GM19455 (cell line): Measurements from ENCODE around the gene RUNX2.

Source experiments
- ATAC-seq: cut with Tn5 transposase; IDR thresholded peaks from one replicate; pipeline ENCODE4 v1.9.1; 2021; ENCODE audit not compliant: unreplicated experiment

The RUNX2 gene

DNA sequence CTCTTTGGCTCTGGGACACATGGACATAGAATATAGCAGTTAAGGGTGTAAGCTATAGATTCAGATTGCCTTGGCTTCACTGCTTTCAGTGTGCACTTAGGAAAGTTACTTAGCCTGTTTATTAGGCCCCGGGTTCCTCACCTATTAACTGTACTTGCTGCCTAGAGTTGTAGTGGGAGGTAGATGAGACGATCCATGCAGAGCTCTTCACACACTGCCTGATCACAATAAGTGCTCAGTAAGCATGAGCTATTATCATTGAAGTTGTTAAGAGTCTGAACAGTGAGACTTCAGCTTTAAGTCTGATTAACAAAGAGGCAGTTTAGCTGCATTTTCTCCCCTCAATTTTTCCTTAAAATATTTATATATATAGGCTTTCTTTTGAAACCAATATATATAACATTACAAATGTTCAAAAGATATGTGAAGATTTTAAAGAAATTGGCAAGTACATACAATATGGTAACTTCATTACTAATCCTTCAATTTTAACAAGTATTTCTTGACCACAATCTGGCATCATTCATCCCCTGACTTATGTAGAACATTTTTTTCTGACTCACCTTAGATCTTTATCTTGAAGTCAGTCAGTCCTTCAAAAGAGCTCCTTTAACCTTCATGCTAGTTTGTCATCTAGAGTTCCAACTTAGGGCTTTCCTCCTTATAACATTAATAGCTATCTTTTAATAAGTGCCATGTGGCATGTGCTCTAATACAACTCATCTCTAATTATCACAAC lies 70.1 kb downstream of the RUNX2 start:
- no peak for ATAC-seq

DNA sequence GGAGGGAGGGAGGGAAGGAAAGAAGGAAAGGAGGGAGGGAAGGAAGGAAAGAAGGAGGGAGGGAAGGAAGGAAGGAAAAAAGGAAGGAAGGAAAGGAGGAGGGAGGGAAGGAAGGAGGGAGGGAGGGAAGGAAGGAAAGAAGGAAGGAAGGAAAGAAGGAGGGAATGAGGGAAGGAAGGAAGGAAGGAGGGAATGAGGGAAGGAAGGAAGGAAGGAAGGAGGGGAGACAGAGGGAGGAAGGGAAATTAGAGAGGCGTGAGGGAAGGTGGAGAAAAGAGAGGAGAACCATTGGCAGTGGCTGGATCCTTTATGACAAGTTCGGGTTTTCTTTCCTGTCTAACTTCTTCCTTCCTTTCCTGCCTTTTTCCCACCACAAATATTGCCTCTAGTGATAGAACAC lies 71.9 kb downstream of the RUNX2 start:
- no peak for ATAC-seq

DNA sequence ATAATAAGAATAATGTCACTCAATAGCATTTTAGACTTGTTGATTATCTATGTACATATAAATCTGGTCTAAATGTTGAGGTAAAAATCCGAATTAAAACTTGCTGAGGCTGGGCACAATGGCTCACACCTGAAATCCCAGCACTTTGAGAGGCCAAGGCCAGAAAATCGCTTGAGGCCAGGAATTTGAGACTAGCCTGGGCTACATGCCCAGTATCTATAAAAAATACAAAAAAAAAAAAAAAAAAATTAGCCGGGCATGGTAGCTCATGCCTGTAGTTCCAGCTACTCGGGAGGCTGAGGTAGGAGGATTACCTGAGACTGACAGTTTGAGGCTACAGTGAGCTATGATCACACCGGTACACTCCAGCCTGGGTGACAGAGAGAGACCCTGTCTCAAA lies 83.8 kb downstream of the RUNX2 start:
- ATAC-seq, result no peak

GRCh38 chr6:45415315-45415714 lies 87.2 kb downstream of the RUNX2 start:
- no peak for ATAC-seq

GRCh38 chr6:45415788-45416518 lies 87.8 kb downstream of the RUNX2 start:
- no peak for ATAC-seq

DNA sequence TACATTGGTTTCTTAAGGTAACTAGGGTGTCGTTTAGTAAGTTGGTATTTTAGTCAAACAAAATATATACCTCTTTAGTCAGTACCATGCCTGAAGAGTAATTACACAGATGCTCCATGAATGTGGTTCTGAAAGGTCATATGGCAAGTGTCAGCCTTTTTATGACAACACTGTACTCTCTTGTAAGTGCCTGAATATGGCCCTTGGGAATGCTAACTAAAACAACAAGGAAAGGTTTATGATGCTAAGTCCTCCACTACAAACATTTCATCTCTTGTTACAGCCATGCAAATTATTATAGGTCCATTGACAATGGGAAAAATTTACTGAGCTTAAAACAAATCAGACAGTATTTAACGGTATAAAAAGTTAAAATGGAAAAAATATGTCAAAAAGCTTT lies 88.6 kb downstream of the RUNX2 start:
- ATAC-seq, result no peak

DNA sequence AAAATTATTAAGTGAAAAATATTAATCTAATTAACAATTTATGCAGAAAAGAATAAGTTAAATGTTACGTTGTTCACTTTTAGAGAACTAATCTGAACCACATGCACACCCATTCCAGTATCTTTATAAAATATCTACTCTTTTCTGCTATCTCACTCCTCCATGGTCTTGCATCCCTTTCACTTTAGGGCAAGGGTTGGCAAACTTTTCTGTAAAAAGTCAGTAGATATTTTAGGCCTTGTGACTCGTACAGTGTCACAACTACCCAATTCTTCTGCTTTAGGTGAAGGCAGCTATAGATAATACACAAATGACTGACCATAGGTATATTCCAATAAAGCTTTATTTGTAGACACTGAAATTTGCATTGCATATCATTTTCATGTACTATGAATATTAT lies 89.3 kb downstream of the RUNX2 start:
- no peak for ATAC-seq

GRCh38 chr6:45419571-45420082 lies 91.5 kb downstream of the RUNX2 start:
- no peak for ATAC-seq

- ATAC-seq, result no peak
Observed at GRCh38 chr6:45420083-45420908, 92.2 kb downstream of the RUNX2 start.

DNA sequence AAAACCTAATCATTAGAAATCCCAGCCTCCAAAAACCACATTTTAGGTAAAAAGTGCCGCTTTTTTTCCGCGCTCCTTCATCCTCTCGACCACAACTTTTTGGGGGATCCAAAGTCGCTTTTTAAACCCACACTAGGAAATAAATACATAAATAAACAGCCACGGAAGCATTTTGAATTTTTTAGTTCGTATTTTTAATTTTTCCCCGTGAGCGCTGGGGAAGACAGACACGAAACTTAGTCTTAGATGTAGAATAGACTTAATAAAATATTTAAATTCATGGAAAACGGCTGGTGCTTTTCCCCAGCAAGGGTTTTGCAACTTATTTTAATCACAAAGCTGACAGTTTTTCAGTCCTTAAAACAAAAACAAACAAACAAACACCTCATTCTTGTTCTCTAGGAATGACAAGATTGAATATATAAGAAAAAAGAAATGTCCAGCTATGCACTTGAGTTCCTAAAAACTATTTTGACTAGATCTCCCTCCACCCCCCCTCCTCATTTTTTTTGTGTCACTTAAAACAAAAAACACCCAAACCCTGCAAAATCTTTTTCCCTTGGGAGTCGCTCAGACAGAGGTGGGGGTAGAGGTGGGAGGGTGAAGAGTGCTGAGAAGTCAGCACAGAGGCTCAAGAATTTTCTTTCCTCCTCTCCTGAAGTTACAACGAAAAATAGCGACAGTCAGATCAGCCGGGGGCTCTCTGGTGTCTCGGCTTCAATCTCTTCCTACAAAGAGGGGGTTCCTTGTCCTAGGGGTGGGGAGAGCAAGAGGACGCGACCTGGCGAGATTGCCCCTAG lies 93.0 kb downstream of the RUNX2 start:
- ATAC-seq, result no peak

GRCh38 chr6:45421709-45422502 lies 93.8 kb downstream of the RUNX2 start:
- ATAC-seq, result no peak

- ATAC-seq, result no peak
Observed at GRCh38 chr6:45422503-45423110, 94.5 kb downstream of the RUNX2 start.

- ATAC-seq, result no peak
Observed at GRCh38 chr6:45423111-45423823, 95.1 kb downstream of the RUNX2 start.

DNA sequence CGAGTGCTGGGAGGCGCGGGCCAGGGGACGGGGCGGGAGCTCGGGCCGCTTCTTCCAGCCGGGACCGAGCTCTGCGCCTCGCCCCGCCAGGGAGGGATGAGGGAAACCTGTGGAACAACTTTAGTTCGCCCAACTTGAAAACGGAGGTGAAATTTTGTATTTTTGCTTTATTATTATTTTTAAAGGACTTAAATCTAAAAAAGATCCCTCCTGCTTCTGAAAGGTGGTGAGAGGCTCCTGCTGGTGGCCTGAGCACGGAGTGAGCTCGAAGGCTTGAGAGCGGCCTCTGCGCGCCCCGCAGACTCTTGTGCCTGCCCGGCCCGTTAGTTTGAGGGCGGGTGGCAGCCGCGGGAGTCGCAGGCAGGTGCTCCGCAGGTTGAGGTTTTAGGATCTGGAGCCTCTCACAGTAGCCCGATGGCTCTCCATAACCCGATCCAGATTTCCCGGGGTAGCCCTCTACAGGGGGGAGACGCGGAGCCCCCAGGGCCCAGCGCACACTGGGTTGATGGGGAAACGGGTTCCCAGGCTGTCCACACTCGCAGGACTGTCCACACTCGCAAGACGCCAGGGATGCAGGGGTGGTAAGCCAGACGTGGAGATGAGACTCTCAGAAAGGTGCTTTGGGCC lies 95.8 kb downstream of the RUNX2 start:
- no peak for ATAC-seq

GRCh38 chr6:45424451-45424861 lies 96.3 kb downstream of the RUNX2 start:
- ATAC-seq, result no peak

- ATAC-seq, result no peak
Observed at GRCh38 chr6:45426251-45426650, 98.1 kb downstream of the RUNX2 start.

- ATAC-seq, result no peak
Observed at GRCh38 chr6:45427726-45428125, 99.6 kb downstream of the RUNX2 start.

DNA sequence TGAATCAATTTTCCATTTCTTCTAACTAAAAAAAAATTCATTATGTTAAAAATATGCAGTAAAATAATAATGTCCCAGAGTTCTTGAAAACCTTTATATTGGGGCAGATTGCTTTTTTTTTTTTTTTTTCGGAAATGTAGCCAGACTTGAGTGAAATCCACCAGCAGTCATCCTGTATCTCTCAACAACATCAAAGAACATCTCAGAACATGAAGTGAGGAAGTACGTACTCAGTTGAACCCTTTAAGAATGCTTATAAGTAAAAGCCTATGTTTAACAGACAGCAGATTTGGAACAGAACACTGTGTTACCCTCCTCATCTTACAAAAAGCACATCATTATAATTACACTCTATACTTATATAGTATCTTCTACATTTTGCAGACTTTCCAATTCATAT lies 100.6 kb downstream of the RUNX2 start:
- ATAC-seq, result no peak
